Left hindlimb (tissue), 1 donor: ENCODE results near the gene XKR7.

Experiments used
- DNase-seq: peaks from one replicate; pipeline ENCODE4 v3.0.0-alpha.2; 2018

The XKR7 gene

GRCh38 chr20:32050851-32051556 lies 83.1 kb downstream of the XKR7 start:
- peak; percentile 77 for DNase-seq

GRCh38 chr20:32051720-32052089 lies 83.8 kb downstream of the XKR7 start:
- DNase-seq = no peak

- no peak for DNase-seq
Measured at GRCh38 chr20:32052090-32052777, 84.3 kb downstream of the XKR7 start, which contains the start of gene HCK. TSS of gene HCK (plus strand) at chr20:32052242.

GRCh38 chr20:32052778-32053362 lies 84.9 kb downstream of the XKR7 start:
- peak; percentile 60 for DNase-seq
